B cell (primary cell): Measurements from ENCODE around the gene BCL2L1. TPM values are rescaled to one million over a fixed set of nuclear protein-coding genes. Genes with fewer than 3 reads are reported as not detected.
"Not testable (repeated sequence)": the region's sequence is repeated elsewhere in the genome, so short reads cannot be mapped to it uniquely, and the experiment has no call there.

Source experiments
- ATAC-seq: fragments of 200-7000 bp; cut with Tn5 transposase; one replicate; pipeline ENCODE4 v1.10.0; 2021; ENCODE audit warnings: low read depth, mild to moderate bottlenecking, moderate number of reproducible peaks, moderate library complexity
- CTCF ChIA-PET: fragments of 350-600 bp; sonication (Branson Sonifier 250); formaldehyde crosslinking; loops from one replicate; lab custom pipeline; 2021; ENCODE audit warnings: antibody characterized with exemption, inconsistent platforms; lab: Charles Lee
- POLR2A ChIA-PET: fragments of 350-600 bp; sonication (Branson Sonifier 250); formaldehyde crosslinking; loops from one replicate; lab custom pipeline; 2021; ENCODE audit warnings: antibody characterized with exemption; lab: Charles Lee
- DNase-seq: peaks from one replicate; pipeline ENCODE4 v3.0.0; 2013
- H2AFZ ChIP-seq: 2 replicates; pipeline ENCODE4 v1.6.1; 2012; ENCODE audit warnings: mild to moderate bottlenecking, low read depth, low read length; ENCODE audit not compliant: insufficient read depth, poor library complexity, severe bottlenecking
- H3K27ac ChIP-seq, 2 donors: 1 replicate in 1 of 2; 2 replicates in 1 of 2; pipeline ENCODE4 v1.5.1; 2012 to 2013; ENCODE audit warnings: low read length in 2 of 2, mild to moderate bottlenecking in 2 of 2, moderate library complexity in 1 of 2
- H3K27me3 ChIP-seq, 4 experiments: fragments of 200-600 bp in 1 of 4; sonication (generic) in 1 of 4; replicated peaks in 1 of 4; 1 replicate in 2 of 4; 2 replicates in 2 of 4; pipeline versions ENCODE4 v1.6.1 to v1.7.0; 2013 to 2016; ENCODE audit warnings: low read length in 3 of 4, mild to moderate bottlenecking in 2 of 4, mixed read lengths in 1 of 4, moderate library complexity in 1 of 4; ENCODE audit not compliant: insufficient read depth in 4 of 4, control insufficient read depth in 3 of 4; ENCODE audit errors: control extremely low read depth in 1 of 4
- H3K36me3 ChIP-seq, 2 experiments: replicated peaks in 1 of 2; 1 replicate in 1 of 2; 2 replicates in 1 of 2; pipeline versions ENCODE4 v1.6.1 to v1.7.1; 2013; ENCODE audit warnings: low read length in 1 of 2; ENCODE audit not compliant: insufficient read depth in 2 of 2, control insufficient read depth in 1 of 2; ENCODE audit errors: control extremely low read depth in 1 of 2, extremely low read depth in 1 of 2
- H3K4me1 ChIP-seq, 2 donors: fragments of 200-600 bp in 1 of 2; sonication (generic) in 1 of 2; 1 replicate in 1 of 2; 2 replicates in 1 of 2; pipeline versions ENCODE4 v1.5.1 to v1.6.1; 2013 to 2017; ENCODE audit warnings: low read length in 2 of 2; ENCODE audit not compliant: control insufficient read depth in 2 of 2, insufficient read depth in 2 of 2
- H3K4me2 ChIP-seq: replicated peaks from 2 replicates; pipeline ENCODE3; 2012; ENCODE audit warnings: mild to moderate bottlenecking, low read depth, low read length; ENCODE audit not compliant: poor library complexity, severe bottlenecking
- H3K4me3 ChIP-seq, 5 experiments: fragments of 200-600 bp in 1 of 5; sonication (generic) in 1 of 5; 1 replicate in 3 of 5; 2 replicates in 2 of 5; pipeline versions ENCODE4 v1.5.1 to v1.7.0; 2011 to 2016; ENCODE audit warnings: low read length in 4 of 5, mild to moderate bottlenecking in 4 of 5, low read depth in 2 of 5, control low read depth in 1 of 5, moderate library complexity in 1 of 5; ENCODE audit not compliant: insufficient read depth in 1 of 5; ENCODE audit errors: control extremely low read depth in 1 of 5, extremely low read depth in 1 of 5
- H3K79me2 ChIP-seq: fragments of 200-600 bp; sonication (generic); one replicate; pipeline ENCODE4 v1.6.0; 2016; ENCODE audit warnings: low read length; ENCODE audit not compliant: control insufficient read depth, insufficient read depth
- H3K9ac ChIP-seq: fragments of 200-600 bp; sonication (generic); 2 replicates; pipeline ENCODE4 v1.6.1; 2017; ENCODE audit warnings: mild to moderate bottlenecking, low read length, moderate library complexity
- H3K9me3 ChIP-seq, 3 donors: one replicate each; pipeline versions ENCODE4 v1.6.1 to v1.7.1; 2013; ENCODE audit warnings: low read length in 2 of 3; ENCODE audit not compliant: control insufficient read depth in 2 of 3, insufficient read depth in 1 of 3; ENCODE audit errors: control extremely low read depth in 1 of 3
- H4K20me1 ChIP-seq: 2 replicates; pipeline ENCODE4 v1.6.0; 2012; ENCODE audit warnings: mild to moderate bottlenecking, low read length; ENCODE audit not compliant: insufficient read depth, control insufficient read depth, poor library complexity, severe bottlenecking
- H3K27ac Mint-ChIP-seq: one replicate; pipeline ENCODE4 v1.8.0; 2021; ENCODE audit warnings: mixed read lengths
- H3K27me3 Mint-ChIP-seq: one replicate; pipeline ENCODE4 v1.8.0; 2021; ENCODE audit warnings: mixed read lengths
- H3K4me1 Mint-ChIP-seq: one replicate; pipeline ENCODE4 v1.8.0; 2021; ENCODE audit warnings: mixed read lengths
- H3K4me3 Mint-ChIP-seq: one replicate; pipeline ENCODE4 v1.8.0; 2021; ENCODE audit warnings: mixed read lengths
- H3K9me3 Mint-ChIP-seq: one replicate; pipeline ENCODE4 v1.8.0; 2022; ENCODE audit warnings: mixed read lengths; ENCODE audit not compliant: insufficient read depth
- CTCF ChIP-seq: fragments of 200-600 bp; IDR thresholded peaks from one replicate; pipeline ENCODE4 v1.8.0; 2022; ENCODE audit warnings: antibody characterized with exemption, mild to moderate bottlenecking
- EZH2 ChIP-seq: IDR thresholded peaks from 2 replicates; pipeline ENCODE4 v1.6.1; 2012; ENCODE audit warnings: borderline replicate concordance, low read depth, mild to moderate bottlenecking, moderate library complexity, low read length; ENCODE audit not compliant: insufficient read depth, poor library complexity, severe bottlenecking
- WGBS: methylation state at CpG from one replicate; pipeline ENCODE4 v1.1.5; 2013; ENCODE audit warnings: missing lambda C conversion rate; ENCODE audit not compliant: insufficient coverage; 5-methylcytosine and 5-hydroxymethylcytosine counted together
- intact Hi-C: fragments of 100-400 bp; cut with micrococcal nuclease; formaldehyde crosslinking; loops from one replicate; pipeline ENCODE4 v1.10.0; 2022
- polyA plus RNA-seq: library from polyadenylated mRNA; depleted of rRNA; stranded (reverse); fragments of >200 nt; gene quantifications from 2 replicates; pipeline ENCODE4 v1.2.3, GENCODE V29; 2012
- total RNA-seq, 2 donors: library from RNA; stranded (reverse); fragments of 120-200 nt in 1 of 2; gene quantifications; 1 replicate in 1 of 2; 2 replicates in 1 of 2; pipeline versions ENCODE4 v1.2.3 to v1.2.4, GENCODE V29; 2013 to 2022

BCL2L1 gene
- total and polyA plus RNA-seq, 2 donors (not counting 1 experiment from before 2014, with no cell fraction given), result 10.1 to 33.0 TPM

GRCh38 chr20:31669876-31670275 is 52.8 kb downstream of the BCL2L1 start:
- Mint-ChIP-seq H3K27me3 (no peaks in the 10 kb centered on the region), H3K4me3 (no peak overlapping the region), H3K27ac (no peak overlapping the region), H3K4me1 (peaks cover 34% of the 10 kb centered on the region), H3K9me3 (no peaks in the 10 kb centered on the region)
- Histone ChIP-seq H3K4me3 (no peak overlapping the region), H4K20me1 (no peaks in the 10 kb centered on the region), H3K36me3 (peaks cover 0 to 4% of the 10 kb centered on the region in 2 experiments), H2AFZ (no peak overlapping the region), H3K4me1 (peaks cover 16 to 28% of the 10 kb centered on the region in 2 donors), H3K4me2 (no peak overlapping the region), H3K79me2 (peaks cover 18% of the 10 kb centered on the region), H3K9me3 (no peaks in the 10 kb centered on the region), H3K27me3 (no peaks in the 10 kb centered on the region), H3K27ac (no peak overlapping the region), H3K9ac (no peak overlapping the region)
- POLR2A ChIA-PET, result no interaction called here
- TF ChIP-seq CTCF (no peak), EZH2 (no peak)
- intact Hi-C loops, result no loop called here
- DNase-seq (no peak), ATAC-seq (no peak)
- 100% methylated on average over 1 of the region's 3 CpGs for whole genome bisulfite sequencing
- CTCF ChIA-PET, result interaction anchor here (1.2 kb wide), 1 partner anchor 9 kb away, joined by 4 read pairs; no protein-coding TSS in a partner anchor

- Histone ChIP-seq H3K4me1 (peaks cover 7 to 18% of the 10 kb centered on the region in 2 donors), H3K79me2 (peaks cover 18% of the 10 kb centered on the region)
- H3K4me2 ChIP-seq, ATAC-seq, H2AFZ ChIP-seq, H3K27ac Mint-ChIP-seq, H3K9me3 Mint-ChIP-seq, H3K9ac ChIP-seq, H3K4me3 Mint-ChIP-seq, H3K9me3 ChIP-seq, H3K36me3 ChIP-seq, POLR2A ChIA-PET, DNase-seq, intact Hi-C loops, H3K27me3 Mint-ChIP-seq, H3K27ac ChIP-seq, H4K20me1 ChIP-seq, H3K4me3 ChIP-seq, H3K27me3 ChIP-seq: not testable (repeated sequence)
- CTCF ChIA-PET, result interaction anchor here (1.6 kb wide), 1 partner anchor 9 kb away, joined by 3 read pairs; no protein-coding TSS in a partner anchor
- H3K4me1 Mint-ChIP-seq, result peaks cover 28% of the 10 kb centered on the region
- no CpG with 5 or more reads among the region's 2 CpGs for WGBS
Observed at GRCh38 chr20:31668944-31669343, 53.7 kb downstream of the BCL2L1 start.
